Stimulated activated CD8-positive, alpha-beta memory T cell treated with anti-CD3 and anti-CD28 coated beads, Interleukin-7, amount 100 ng/mL, for 48 hours (primary cell): ENCODE measurements around the gene RIMBP2.

Source experiments
- DNase-seq, 2 donors: peaks; one replicate each; pipeline ENCODE4 v3.0.0-alpha.2; 2020; ENCODE audit warnings: low read depth in 1 of 2; ENCODE audit errors: extremely low read depth in 1 of 2

The RIMBP2 gene

GRCh38 chr12:130639476-130640424, 76.3 kb downstream of the RIMBP2 start:
- DNase-seq: no peak

- no peak for DNase-seq
These were observed 79.7 kb downstream of the RIMBP2 start for GRCh38 chr12:130636370-130636769.

- DNase-seq: no peak
These were observed 81.2 kb downstream of the RIMBP2 start for GRCh38 chr12:130634866-130635265.

DNA sequence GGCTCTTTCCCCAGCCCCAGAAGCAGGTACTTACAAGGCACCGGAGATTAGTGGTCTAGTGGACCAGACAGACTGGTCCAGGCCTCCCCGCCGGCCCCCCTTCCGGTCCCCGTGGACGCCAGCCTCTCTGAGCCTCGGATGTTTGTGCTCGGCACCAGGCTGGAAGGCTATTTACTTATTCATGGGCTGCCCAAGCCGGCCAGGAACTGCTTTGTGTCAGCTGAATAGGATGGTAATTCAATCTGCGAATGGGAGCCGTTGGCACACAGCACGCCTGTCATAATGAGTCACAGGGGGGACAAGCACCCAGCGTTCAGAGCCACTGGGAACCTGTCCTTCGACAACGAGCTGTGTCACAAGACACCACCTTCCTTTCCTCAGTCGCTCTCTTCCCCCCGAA, 82.3 kb downstream of the RIMBP2 start:
- DNase-seq: no peak

DNA sequence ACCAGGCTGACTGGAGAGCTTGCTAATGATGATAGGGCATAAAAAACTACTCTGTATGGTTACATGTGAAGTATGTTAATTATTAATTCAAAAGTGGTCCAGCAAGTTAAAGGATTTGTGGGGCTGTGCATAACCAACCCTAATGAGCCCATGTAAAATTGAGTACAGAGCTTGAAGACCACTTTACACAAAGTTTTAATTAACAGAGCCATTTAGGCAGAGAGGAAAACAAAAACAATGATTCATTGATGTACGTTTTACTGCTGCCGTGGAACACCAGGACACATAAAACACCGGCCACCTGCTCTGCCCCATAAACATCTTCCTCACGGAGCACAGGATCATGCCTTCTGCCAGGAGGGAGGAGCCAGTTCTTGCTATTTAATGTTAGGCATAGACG, 83.5 kb downstream of the RIMBP2 start:
- DNase-seq: no peak

DNA sequence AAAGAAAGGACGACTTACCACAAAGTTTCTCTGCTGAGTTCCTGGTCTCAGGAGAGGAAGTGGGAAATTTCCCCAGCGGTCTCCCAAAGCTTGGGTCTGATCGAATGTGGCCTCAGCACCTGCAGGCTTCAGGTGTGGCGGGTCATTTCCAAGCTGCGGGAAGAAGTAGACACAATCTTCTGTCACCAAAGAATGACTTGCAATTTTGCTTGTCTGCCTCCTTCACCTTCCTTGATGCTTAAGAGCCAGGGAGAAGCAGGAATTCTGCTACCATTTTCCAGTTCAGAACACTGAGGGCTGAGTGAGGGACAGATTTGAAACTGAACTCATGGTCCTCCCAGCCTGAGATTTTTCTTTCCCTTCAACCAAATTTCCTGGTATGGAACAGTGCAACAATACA, 87.8 kb downstream of the RIMBP2 start:
- DNase-seq: no peak

- no peak for DNase-seq
These were observed 88.9 kb downstream of the RIMBP2 start for GRCh38 chr12:130627175-130627574.

DNA sequence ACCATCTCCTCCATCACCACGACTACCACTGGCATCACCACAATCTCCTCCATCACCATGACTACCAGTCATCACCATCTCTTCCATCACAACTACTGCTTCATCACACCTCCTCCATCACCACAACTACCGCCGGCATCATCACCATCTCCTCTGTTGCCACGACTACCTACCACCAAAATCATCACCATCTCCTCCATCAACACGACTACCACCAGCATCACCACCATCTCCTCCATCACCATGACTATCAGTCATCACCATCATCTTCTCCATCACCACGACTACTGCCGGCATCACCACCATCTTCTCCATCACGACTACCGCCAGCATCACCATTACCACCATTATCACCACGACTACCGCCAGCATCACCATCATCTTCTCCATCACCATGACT, 89.5 kb downstream of the RIMBP2 start:
- DNase-seq: no peak

- no peak for DNase-seq
These were observed 90.9 kb downstream of the RIMBP2 start for GRCh38 chr12:130625201-130625600.

DNA sequence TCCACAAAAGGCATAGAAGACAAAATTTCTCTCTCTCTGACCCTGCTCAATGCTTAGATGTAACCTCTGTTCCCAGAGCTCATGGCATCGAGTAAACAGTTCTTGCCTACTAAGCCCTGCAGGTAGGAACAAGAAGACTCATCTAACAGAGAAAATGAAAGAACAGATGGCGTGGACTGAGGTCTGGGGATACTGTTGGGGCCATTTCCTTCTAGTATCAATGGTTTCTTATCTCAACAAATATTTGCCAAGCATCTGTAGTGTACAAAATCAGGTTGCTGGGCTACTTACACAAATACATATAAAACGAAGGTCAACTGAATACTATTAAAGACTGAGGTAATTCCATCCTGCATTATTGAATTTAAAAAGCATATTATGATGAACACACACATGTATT, 93.3 kb downstream of the RIMBP2 start:
- DNase-seq: no peak

GRCh38 chr12:130621696-130622298, 94.3 kb downstream of the RIMBP2 start:
- DNase-seq: no peak

- DNase-seq: no peak
These were observed 95.3 kb downstream of the RIMBP2 start for GRCh38 chr12:130620756-130621155.

DNA sequence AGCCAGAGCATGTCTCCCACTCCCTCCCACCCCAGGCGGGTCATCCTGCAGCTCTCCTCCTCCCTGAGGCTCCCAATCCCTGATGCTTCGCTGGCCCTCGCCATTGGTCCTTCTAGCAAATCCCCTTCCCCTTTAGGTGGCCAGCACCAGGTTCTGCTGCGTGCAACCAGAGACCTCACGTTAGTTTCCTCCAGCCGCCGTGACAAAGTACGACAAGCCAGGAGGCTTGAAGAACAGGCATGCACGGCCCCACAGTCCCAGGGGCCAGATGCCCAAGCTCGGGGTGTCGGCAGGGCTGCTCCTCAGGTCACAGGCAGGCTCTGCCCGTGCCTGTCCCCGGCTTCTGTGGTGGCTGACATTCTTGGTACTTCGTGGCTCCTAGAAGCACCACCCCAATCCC, 95.8 kb downstream of the RIMBP2 start:
- DNase-seq: no peak

GRCh38 chr12:130619385-130620001, 96.6 kb downstream of the RIMBP2 start:
- no peak for DNase-seq

- DNase-seq: no peak
These were observed 98.9 kb downstream of the RIMBP2 start for GRCh38 chr12:130617219-130617618.

- no peak for DNase-seq
These were observed 100.2 kb downstream of the RIMBP2 start for GRCh38 chr12:130615861-130616345.

DNA sequence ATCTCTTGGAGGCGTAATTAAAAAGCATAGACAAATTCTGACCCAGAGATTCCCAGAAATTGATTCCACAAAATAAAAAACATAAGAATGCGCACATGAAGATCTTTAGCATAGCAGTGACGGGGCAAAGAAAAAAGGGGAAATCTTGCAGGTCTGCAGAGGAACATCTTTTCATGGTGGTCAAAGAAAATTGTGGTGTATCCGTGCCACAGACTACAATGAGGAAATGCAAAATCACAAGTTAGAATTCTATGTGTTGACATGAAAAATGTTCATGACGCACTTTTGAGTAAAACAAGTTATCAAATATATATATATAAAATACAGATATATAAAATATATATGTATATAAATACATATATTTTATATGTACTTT, 101.6 kb downstream of the RIMBP2 start:
- DNase-seq: no peak

DNA sequence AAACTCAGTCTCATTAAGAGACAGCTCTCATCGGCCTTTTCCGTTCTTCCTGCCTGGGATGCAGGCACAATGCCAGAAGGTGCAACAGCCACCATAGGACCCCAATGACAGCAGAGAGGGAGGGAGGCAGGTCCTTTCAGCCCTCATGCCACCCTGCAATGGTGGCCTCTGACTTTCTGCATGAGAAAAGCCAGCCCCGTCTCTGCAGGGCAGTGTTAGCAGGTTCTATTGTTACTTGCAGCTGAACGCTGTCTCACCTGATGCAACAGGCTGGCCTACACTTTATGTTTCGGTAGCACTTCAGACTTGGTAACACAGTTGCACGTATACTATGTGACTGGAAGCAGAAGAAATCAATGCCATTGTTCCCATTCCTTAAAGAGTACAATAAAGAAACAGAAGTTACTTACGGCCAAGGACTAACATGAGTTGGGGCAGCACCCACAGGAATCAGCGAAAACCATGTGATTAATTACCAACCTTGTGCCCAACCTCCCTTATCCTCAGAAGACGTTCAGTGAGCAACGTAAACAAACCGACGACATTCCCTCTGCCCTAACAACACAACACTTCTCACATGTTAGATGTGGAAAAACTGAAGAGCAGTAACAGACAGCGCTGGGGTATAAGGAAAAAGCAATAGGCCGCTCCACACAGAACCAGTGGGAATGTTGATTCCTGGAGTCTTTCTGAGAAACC, 102.1 kb downstream of the RIMBP2 start:
- DNase-seq: no peak

DNA sequence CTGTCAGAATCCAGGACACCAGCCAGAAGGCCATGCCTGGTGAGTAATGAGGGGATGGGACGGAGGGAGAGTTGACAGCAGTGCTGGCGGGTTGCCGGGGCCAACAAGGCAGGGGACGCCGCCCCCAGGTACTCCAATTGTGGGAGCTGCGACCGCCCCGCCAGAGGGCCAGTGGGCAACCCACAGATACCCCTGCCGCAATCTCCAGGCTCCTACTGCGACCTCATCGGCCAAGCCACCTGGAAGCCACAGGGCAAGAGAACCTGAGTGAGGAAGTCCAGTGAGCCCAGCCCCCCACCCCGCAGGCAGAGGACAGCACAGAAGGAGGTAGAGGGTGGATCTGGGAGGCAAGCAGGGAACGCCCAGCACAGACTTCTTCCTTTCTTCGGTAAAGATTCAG, 103.0 kb downstream of the RIMBP2 start:
- DNase-seq: no peak

GRCh38 chr12:130611026-130611905, 104.8 kb downstream of the RIMBP2 start:
- no peak for DNase-seq
